ENCODE results near the gene PRR18.

DNA sequence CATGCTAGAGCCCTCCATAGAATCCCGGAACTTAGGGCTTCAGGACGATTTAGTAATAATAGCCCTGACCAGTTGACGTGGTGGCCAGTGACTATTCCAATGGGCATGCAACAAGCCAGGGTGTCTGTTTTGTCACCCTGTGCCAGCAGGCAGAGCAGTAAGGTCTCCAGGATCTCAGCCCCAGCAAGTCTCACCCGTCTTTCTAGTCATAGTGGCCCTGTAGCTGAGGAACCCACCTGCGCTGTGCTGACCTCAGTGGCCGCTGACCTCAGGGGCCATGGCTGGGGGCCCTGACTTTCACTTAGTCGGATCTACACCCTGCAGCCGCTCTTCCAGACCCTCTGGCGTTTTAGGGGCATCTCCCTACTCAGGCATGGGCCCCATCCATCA is 36.8 kb downstream of the PRR18 start:
- TF ChIP-seq, protein P1, sequence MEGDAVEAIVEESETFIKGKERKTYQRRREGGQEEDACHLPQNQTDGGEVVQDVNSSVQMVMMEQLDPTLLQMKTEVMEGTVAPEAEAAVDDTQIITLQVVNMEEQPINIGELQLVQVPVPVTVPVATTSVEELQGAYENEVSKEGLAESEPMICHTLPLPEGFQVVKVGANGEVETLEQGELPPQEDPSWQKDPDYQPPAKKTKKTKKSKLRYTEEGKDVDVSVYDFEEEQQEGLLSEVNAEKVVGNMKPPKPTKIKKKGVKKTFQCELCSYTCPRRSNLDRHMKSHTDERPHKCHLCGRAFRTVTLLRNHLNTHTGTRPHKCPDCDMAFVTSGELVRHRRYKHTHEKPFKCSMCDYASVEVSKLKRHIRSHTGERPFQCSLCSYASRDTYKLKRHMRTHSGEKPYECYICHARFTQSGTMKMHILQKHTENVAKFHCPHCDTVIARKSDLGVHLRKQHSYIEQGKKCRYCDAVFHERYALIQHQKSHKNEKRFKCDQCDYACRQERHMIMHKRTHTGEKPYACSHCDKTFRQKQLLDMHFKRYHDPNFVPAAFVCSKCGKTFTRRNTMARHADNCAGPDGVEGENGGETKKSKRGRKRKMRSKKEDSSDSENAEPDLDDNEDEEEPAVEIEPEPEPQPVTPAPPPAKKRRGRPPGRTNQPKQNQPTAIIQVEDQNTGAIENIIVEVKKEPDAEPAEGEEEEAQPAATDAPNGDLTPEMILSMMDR (IDR thresholded peaks at IDR 0.05), result no peak
- no peak for TF ChIP-seq POLR2A (IDR thresholded peaks at IDR 0.05)
